Stomach smooth muscle (tissue), 2 donors: Measurements from ENCODE around the gene GNAT3.

Source experiments
- H3K27ac ChIP-seq: one replicate; pipeline ENCODE4 v1.7.0; 2013; ENCODE audit warnings: mild to moderate bottlenecking, low read length, inconsistent platforms
- H3K27me3 ChIP-seq, 2 donors: one replicate each; pipeline ENCODE4 v1.7.0; 2013; ENCODE audit warnings: low read length in 2 of 2; ENCODE audit not compliant: insufficient read depth in 2 of 2, control insufficient read depth in 1 of 2
- H3K36me3 ChIP-seq, 2 donors: one replicate each; pipeline ENCODE4 v1.7.0; 2013; ENCODE audit warnings: low read length in 2 of 2; ENCODE audit not compliant: control insufficient read depth in 2 of 2, insufficient read depth in 2 of 2
- H3K4me1 ChIP-seq: one replicate; pipeline ENCODE4 v1.7.0; 2013; ENCODE audit warnings: low read length; ENCODE audit not compliant: control insufficient read depth, insufficient read depth
- H3K4me3 ChIP-seq, 2 donors: one replicate each; pipeline ENCODE4 v1.7.0; 2013; ENCODE audit warnings: low read length in 2 of 2
- H3K9ac ChIP-seq, 2 donors: one replicate each; pipeline ENCODE4 v1.7.0; 2013; ENCODE audit warnings: low read length in 2 of 2, mild to moderate bottlenecking in 1 of 2
- H3K9me3 ChIP-seq, 2 donors: one replicate each; pipeline ENCODE4 v1.7.0; 2013; ENCODE audit warnings: low read length in 2 of 2; ENCODE audit not compliant: control insufficient read depth in 2 of 2
- donor health status: healthy.
- donor health status: Pancreatic carcinoma.

GNAT3 gene

GRCh38 chr7:80420876-80421275 is 91.0 kb downstream of the GNAT3 start:
- Histone ChIP-seq H3K27ac (no peak overlapping the region), H3K36me3 (no peaks in the 10 kb centered on the region), H3K4me1 (no peaks in the 10 kb centered on the region), H3K9ac (no peak overlapping the region), H3K9me3 (no peaks in the 10 kb centered on the region), H3K4me3 (no peak overlapping the region), H3K27me3 (no peaks in the 10 kb centered on the region)

GRCh38 chr7:80417211-80417793 is 94.6 kb downstream of the GNAT3 start:
- Histone ChIP-seq H3K4me1 (no peaks in the 10 kb centered on the region), H3K9ac (no peak overlapping the region), H3K36me3 (no peaks in the 10 kb centered on the region), H3K27ac (no peak overlapping the region), H3K27me3 (no peaks in the 10 kb centered on the region), H3K9me3 (no peaks in the 10 kb centered on the region), H3K4me3 (no peak overlapping the region)

GRCh38 chr7:80415522-80415921 is 96.3 kb downstream of the GNAT3 start:
- no peak overlapping the region for H3K9ac ChIP-seq
- no peak overlapping the region for H3K27ac ChIP-seq

DNA sequence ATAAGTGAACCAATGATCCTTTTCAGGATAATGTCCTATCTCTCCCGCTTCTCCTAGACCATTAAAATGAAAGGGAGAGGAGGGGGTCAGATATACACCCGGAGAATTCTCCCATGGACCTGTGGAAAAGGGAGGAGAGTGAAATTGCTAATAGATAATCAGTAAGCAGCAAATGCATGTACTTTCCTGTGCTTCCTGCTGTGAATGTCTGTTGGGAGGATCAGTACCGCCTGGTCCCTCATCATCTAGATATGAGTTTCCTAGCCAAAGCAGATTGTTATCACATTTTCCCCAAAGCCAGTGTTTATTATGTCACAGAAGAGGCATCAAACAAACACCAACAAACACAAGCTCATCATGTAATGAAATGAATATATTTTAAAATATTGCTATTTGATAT is 96.8 kb downstream of the GNAT3 start:
- Histone ChIP-seq H3K36me3 (no peaks in the 10 kb centered on the region), H3K4me3 (no peak overlapping the region), H3K9me3 (no peaks in the 10 kb centered on the region), H3K9ac (no peak overlapping the region), H3K27me3 (no peaks in the 10 kb centered on the region), H3K27ac (no peak overlapping the region), H3K4me1 (no peaks in the 10 kb centered on the region)

More at GRCh38 chr7:80415522-80415921, 96.3 kb downstream of the GNAT3 start:
- no peaks in the 10 kb centered on the region for H3K9me3 ChIP-seq
- no peaks in the 10 kb centered on the region for H3K27me3 ChIP-seq
- no peaks in the 10 kb centered on the region for H3K36me3 ChIP-seq
- no peaks in the 10 kb centered on the region for H3K4me1 ChIP-seq
- no peak overlapping the region for H3K4me3 ChIP-seq

DNA sequence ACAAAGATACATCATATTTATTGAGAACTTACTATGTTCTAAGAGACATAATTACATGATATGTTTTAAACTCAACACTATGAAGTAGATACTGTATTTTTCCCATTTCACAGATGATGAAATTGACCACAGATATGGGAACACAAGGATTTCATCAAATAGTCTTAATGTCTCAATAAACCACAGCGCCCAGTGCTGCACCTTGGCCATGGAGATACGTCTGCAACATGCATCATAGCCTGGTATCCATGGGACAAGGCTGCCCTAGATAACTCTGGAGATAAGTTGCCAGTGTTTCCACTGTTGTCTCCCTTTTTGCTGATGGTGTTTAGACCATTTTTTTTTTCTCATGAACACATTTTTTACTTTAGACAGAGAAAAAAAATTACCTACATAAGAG is 97.5 kb downstream of the GNAT3 start:
- no peak overlapping the region for H3K4me3 ChIP-seq
- H3K9me3 ChIP-seq: no peaks in the 10 kb centered on the region
- no peak overlapping the region for H3K9ac ChIP-seq
- H3K36me3 ChIP-seq: no peaks in the 10 kb centered on the region
- H3K27me3 ChIP-seq: no peaks in the 10 kb centered on the region
- H3K27ac ChIP-seq: no peak overlapping the region
- no peaks in the 10 kb centered on the region for H3K4me1 ChIP-seq

DNA sequence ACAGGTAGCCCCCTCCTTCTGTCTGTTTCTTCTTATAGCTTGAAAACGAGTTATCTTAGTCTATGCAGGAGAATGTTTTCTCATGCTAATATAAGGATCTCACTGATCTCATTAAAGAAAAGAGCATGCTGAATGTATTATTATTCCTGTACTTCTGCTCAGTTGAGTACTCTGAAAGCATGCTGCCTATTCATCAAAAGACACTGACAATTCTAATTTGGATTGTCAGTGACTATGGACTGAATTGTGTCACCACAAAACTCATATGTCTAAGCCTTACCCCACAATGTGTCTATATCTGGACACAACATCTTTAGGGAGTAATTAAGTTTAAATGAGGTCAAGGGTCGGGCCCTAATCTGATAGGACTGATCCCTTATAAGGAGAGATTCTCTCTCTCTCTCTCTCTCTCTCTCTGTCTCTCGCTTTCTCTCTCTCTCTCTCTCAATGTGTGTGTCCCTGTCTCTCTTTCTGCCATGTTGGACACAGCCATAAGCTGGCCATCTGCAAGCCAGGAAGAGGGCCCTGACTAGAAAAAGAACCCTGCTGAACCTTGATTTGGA is 98.4 kb downstream of the GNAT3 start:
- Histone ChIP-seq H3K27me3 (no peaks in the 10 kb centered on the region), H3K9me3 (no peaks in the 10 kb centered on the region), H3K9ac (no peak overlapping the region), H3K27ac (no peak overlapping the region), H3K4me1 (no peaks in the 10 kb centered on the region), H3K4me3 (no peak overlapping the region), H3K36me3 (no peaks in the 10 kb centered on the region)

DNA sequence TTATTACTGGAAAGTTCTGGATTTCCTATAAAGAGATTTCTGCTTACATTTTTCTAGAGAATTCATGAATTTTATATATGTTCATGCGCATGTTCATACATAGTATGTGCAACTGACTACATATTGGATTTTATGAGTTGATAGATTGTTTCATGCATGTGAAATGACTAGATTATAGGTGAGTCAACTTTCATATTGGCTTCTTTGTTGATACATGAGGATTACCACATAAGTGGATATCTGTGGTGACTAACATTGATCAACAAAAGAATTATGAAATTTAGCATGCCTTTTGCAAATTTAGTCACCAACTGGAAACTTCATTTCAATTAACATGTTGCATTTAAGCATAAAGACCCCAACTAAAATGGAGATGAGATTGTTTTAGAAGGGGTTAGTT is 99.0 kb downstream of the GNAT3 start:
- Histone ChIP-seq H3K27ac (no peak overlapping the region), H3K36me3 (no peaks in the 10 kb centered on the region), H3K4me1 (no peaks in the 10 kb centered on the region), H3K4me3 (no peak overlapping the region), H3K9me3 (no peaks in the 10 kb centered on the region), H3K27me3 (no peaks in the 10 kb centered on the region), H3K9ac (no peak overlapping the region)

DNA sequence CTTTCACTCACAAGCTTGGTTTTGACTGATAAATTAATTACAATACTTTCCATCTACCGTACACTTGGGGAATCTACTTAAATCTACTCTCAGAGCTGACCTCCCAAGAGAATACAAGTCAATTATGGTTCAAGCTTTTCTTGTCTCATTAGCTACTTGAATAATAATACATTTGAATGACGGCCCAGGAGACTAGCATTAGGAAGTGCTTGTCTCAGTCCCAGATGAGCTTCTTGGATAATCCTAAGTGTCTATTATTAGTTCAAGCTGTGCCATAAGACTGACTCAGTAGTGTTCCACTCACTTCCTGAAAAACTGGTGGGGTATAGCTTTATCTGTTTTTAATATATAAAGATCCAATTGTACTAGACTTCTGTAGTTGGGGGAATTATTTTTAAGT is 100.2 kb downstream of the GNAT3 start:
- Histone ChIP-seq H3K27me3 (no peaks in the 10 kb centered on the region), H3K9me3 (no peaks in the 10 kb centered on the region), H3K27ac (no peak overlapping the region), H3K36me3 (no peaks in the 10 kb centered on the region), H3K4me1 (no peaks in the 10 kb centered on the region), H3K9ac (no peak overlapping the region), H3K4me3 (no peak overlapping the region)

- H3K9me3 ChIP-seq: no peaks in the 10 kb centered on the region
- H3K27me3 ChIP-seq: no peaks in the 10 kb centered on the region
- no peak overlapping the region for H3K4me3 ChIP-seq
These were observed 101.8 kb downstream of the GNAT3 start for GRCh38 chr7:80410081-80410480.

More at GRCh38 chr7:80410081-80410480, 101.8 kb downstream of the GNAT3 start:
- Histone ChIP-seq H3K36me3 (no peaks in the 10 kb centered on the region), H3K27ac (no peak overlapping the region), H3K9ac (no peak overlapping the region), H3K4me1 (no peaks in the 10 kb centered on the region)
